Sigmoid colon (tissue), 7 donors: ENCODE data around the gene ADGRF3. TPM values are rescaled to one million over a fixed set of nuclear protein-coding genes. Genes with fewer than 3 reads are reported as not detected.

ENCODE experiments used
- DNase-seq: peaks from one replicate; pipeline ENCODE4 v3.0.0-alpha.2; 2019
- H3K27ac ChIP-seq, 4 donors: fragments of 200-600 bp; sonication (generic); one replicate each; pipeline ENCODE4 v1.5.1; 2016 to 2019; ENCODE audit warnings: mild to moderate bottlenecking in 1 of 4
- H3K27me3 ChIP-seq, 3 donors: fragments of 200-600 bp; sonication (generic); one replicate each; pipeline ENCODE4 v1.5.1; 2019; ENCODE audit warnings: mild to moderate bottlenecking in 1 of 3
- H3K36me3 ChIP-seq, 4 donors: fragments of 200-600 bp; sonication (generic); one replicate each; pipeline ENCODE4 v1.5.1; 2016 to 2019
- H3K4me1 ChIP-seq, 4 donors: fragments of 200-600 bp; sonication (generic); one replicate each; pipeline ENCODE4 v1.5.1; 2017 to 2019
- H3K4me3 ChIP-seq, 4 donors: fragments of 200-600 bp; sonication (generic); one replicate each; pipeline ENCODE4 v1.5.1; 2017 to 2019; ENCODE audit warnings: mild to moderate bottlenecking in 2 of 4, moderate library complexity in 1 of 4
- H3K9me3 ChIP-seq, 4 donors: fragments of 200-600 bp in 3 of 4; sonication (generic) in 3 of 4; one replicate each; pipeline versions ENCODE4 v1.5.1 to v1.6.1; 2013 to 2019
- CTCF ChIP-seq, 4 experiments: fragments of 450-650 bp in 3 of 4; fragments of 200-600 bp in 1 of 4; IDR thresholded peaks; one replicate each; pipeline ENCODE4 v1.5.1; 2016 to 2019; ENCODE audit warnings: antibody characterized with exemption in 4 of 4, mild to moderate bottlenecking in 3 of 4, moderate library complexity in 2 of 4
- EP300 ChIP-seq, 4 donors: sonication (generic); formaldehyde crosslinking; IDR thresholded peaks; one replicate each; pipeline ENCODE4 v1.6.1; 2017; ENCODE audit warnings: antibody characterized with exemption in 4 of 4
- POLR2A ChIP-seq, 2 donors: fragments of 450-650 bp; IDR thresholded peaks; one replicate each; pipeline ENCODE4 v1.6.1; 2016; ENCODE audit warnings: antibody characterized with exemption in 2 of 2, mild to moderate bottlenecking in 2 of 2, moderate library complexity in 2 of 2
- POLR2AphosphoS5 ChIP-seq, 4 donors: sonication (generic); formaldehyde crosslinking; IDR thresholded peaks; one replicate each; pipeline ENCODE4 v1.6.1; 2017; ENCODE audit warnings: antibody characterized with exemption in 4 of 4
- WGBS, 2 donors: extraction: QIAGEN DNeasy Blood & Tissue Kit; methylation state at CpG; one replicate each; pipeline ENCODE4 v1.1.7; 2013; 5-methylcytosine and 5-hydroxymethylcytosine counted together
- intact Hi-C: fragments of 100-400 bp; cut with DNase I; formaldehyde crosslinking; loops from one replicate; pipeline ENCODE4 v1.15.1; 2023
- polyA plus RNA-seq, 3 donors: library from polyadenylated mRNA; stranded (reverse); fragments of 200-250 nt; gene quantifications; one replicate each; pipeline ENCODE4 v1.2.3, GENCODE V29; 2013
- total RNA-seq, 4 donors: library from RNA; depleted of rRNA; stranded (reverse); fragments of >200 nt; gene quantifications; one replicate each; pipeline ENCODE4 v1.1.0, GENCODE V29; 2016
- donor health status: healthy with polysubstance abuse.
- donor health status: Bipolar disorder and iron deficiency.
- donor health status: healthy.

Gene ADGRF3
- total and polyA plus RNA-seq, 7 donors: 0.26 to 0.60 (median 0.28) TPM; not detected in 4

GRCh38 chr2:26276484-26277227 lies 69.9 kb downstream of the ADGRF3 start:
- DNase-seq: no peak
- WGBS, 2 donors: 92 to 93% methylated on average over 4 of the region's 4 CpGs
- no peak overlapping the region for H3K27ac ChIP-seq
- no peaks in the 10 kb centered on the region for H3K27me3 ChIP-seq
- no peaks in the 10 kb centered on the region for H3K9me3 ChIP-seq
- H3K4me3 ChIP-seq: no peak overlapping the region
- intact Hi-C loops: no loop called here
- peaks cover 0 to 21% (median 13%) of the 10 kb centered on the region in 4 donors for H3K4me1 ChIP-seq
- peaks cover 0 to 83% (median 26%) of the 10 kb centered on the region in 4 donors for H3K36me3 ChIP-seq
- TF ChIP-seq POLR2AphosphoS5 (IDR thresholded peaks at IDR 0.05): no peak
- no peak for TF ChIP-seq CTCF (IDR thresholded peaks at IDR 0.05)
- no peak for TF ChIP-seq EP300 (IDR thresholded peaks at IDR 0.05)
- TF ChIP-seq POLR2A (IDR thresholded peaks at IDR 0.05): no peak

DNA sequence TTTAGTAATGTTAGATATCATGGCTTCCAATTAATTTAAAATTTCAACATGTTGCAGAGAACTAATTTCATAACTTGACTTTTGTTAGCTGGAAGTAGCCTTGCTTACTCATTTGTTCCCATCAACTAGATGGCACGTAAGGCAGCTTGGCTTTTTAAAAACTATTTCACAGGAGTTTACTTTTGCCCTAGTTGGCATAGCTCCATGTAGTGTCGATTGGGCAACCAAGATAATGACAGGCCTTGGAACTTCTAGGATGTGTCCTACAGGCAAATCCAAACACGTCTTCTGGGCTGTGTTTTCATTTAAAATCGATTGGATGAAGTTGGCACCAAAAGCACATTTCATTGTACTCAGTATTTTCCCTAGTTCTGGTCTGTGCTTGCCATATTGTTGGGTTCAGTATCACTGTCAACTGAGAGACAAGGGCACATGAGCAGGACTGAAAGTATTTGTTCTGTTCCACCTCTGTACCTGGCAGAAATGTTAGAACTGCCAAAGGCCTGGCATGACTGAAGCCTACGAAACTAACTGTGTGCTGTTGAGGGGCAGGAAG lies 72.5 kb downstream of the ADGRF3 start:
- Histone ChIP-seq H3K9me3 (no peaks in the 10 kb centered on the region), H3K27me3 (no peaks in the 10 kb centered on the region), H3K36me3 (peaks cover 0 to 62% (median 13%) of the 10 kb centered on the region in 4 donors), H3K27ac (peak overlapping the region; percentile 26 to 87 (median 56)), H3K4me1 (peaks cover 0 to 21% (median 13%) of the 10 kb centered on the region in 4 donors), H3K4me3 (no peak overlapping the region)
- peak; percentile 89 for DNase-seq
- peak; percentile 63 to 86 (median 75) for TF ChIP-seq POLR2AphosphoS5 (IDR thresholded peaks at IDR 0.05)
- peak in 3 of 4 donors; percentile 19 to 78 (median 21) for TF ChIP-seq EP300 (IDR thresholded peaks at IDR 0.05)
- no peak for TF ChIP-seq CTCF (IDR thresholded peaks at IDR 0.05)
- intact Hi-C loops: no loop called here
- WGBS, 2 donors: 26 to 58% methylated on average over 5 of the region's 5 CpGs

- intact Hi-C loops: no loop called here
- WGBS, 2 donors: 71 to 75% methylated on average over 2 of the region's 2 CpGs
- H3K9me3 ChIP-seq: no peaks in the 10 kb centered on the region
- TF ChIP-seq CTCF (IDR thresholded peaks at IDR 0.05) (no peak), POLR2A (IDR thresholded peaks at IDR 0.05) (no peak), EP300 (IDR thresholded peaks at IDR 0.05) (no peak), POLR2AphosphoS5 (IDR thresholded peaks at IDR 0.05) (no peak)
- H3K27ac ChIP-seq: peak overlapping the region in 3 of 4 donors; percentile 46 to 87 (median 67)
- H3K36me3 ChIP-seq: peaks cover 0 to 56% (median 7%) of the 10 kb centered on the region in 4 donors
- H3K4me3 ChIP-seq: no peak overlapping the region
- peaks cover 0 to 21% (median 13%) of the 10 kb centered on the region in 4 donors for H3K4me1 ChIP-seq
- DNase-seq: no peak
- no peaks in the 10 kb centered on the region for H3K27me3 ChIP-seq
Measured at GRCh38 chr2:26273501-26273900, 73.1 kb downstream of the ADGRF3 start.

- TF ChIP-seq POLR2AphosphoS5 (IDR thresholded peaks at IDR 0.05) (no peak), CTCF (IDR thresholded peaks at IDR 0.05) (no peak), EP300 (IDR thresholded peaks at IDR 0.05) (no peak), POLR2A (IDR thresholded peaks at IDR 0.05) (no peak)
- intact Hi-C loops: no loop called here
- H3K4me3 ChIP-seq: no peak overlapping the region
- peaks cover 0 to 21% (median 13%) of the 10 kb centered on the region in 4 donors for H3K4me1 ChIP-seq
- H3K27ac ChIP-seq: peak overlapping the region in 1 of 4 donors; percentile 59
- no peak for DNase-seq
- no peaks in the 10 kb centered on the region for H3K9me3 ChIP-seq
- no peaks in the 10 kb centered on the region for H3K27me3 ChIP-seq
- peaks cover 0 to 36% (median 0%) of the 10 kb centered on the region in 4 donors for H3K36me3 ChIP-seq
Measured at GRCh38 chr2:26270373-26270772, 76.2 kb downstream of the ADGRF3 start.
